ENCODE measurements around the gene CCDC171. TPM values are rescaled to one million over a fixed set of nuclear protein-coding genes. Genes with fewer than 3 reads are reported as not detected.
"Not testable (repeated sequence)": the region's sequence is repeated elsewhere in the genome, so short reads cannot be mapped to it uniquely, and the experiment has no call there.

CCDC171 gene
- total RNA-seq, 1 donor from 2014 or later, result 2.9 TPM

DNA sequence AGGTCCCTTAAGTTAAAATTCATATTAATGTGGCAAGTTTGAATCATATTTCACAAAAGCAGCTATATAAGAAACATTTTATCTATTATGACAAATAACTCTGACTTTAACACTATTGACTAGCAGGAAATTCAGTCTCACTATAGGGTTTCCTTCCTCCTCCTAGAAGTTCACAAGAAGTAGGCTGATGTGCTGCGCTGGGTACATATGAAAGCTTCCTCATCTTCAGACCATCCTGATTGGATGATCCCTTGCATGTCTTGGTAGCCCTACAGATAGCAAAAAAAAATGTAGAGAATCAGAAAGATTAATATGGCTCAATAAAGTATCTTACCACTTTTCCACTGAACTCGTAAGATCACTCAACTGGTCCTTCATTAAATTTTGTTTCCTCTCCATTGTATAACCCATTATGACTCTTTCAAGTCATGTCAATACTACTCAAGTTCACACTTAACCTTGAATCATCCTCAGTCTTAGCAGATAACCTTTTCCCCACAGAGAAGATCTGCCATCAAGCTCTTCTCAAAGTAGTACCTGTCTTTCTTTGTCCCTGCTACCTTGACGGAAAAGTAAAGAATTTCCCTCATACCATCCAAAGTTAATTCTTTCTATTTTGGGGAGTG lies 30.6 kb upstream of the CCDC171 start:
- DNase-seq (ENCODE audit: extremely low spot score in 2 of 2), result no peak
- intact Hi-C loops (cut with DNase I), result no loop called here
- no peak overlapping the region for H3K4me3 ChIP-seq
- no peaks in the 10 kb centered on the region for H3K27me3 ChIP-seq
- TF ChIP-seq POLR2AphosphoS5 (IDR thresholded peaks at IDR 0.05; ENCODE audit: insufficient read depth in 1 of 2, low read depth in 1 of 2) (no peak), POLR2A (IDR thresholded peaks at IDR 0.05) (no peak)
- TF ChIP-seq, protein P1, sequence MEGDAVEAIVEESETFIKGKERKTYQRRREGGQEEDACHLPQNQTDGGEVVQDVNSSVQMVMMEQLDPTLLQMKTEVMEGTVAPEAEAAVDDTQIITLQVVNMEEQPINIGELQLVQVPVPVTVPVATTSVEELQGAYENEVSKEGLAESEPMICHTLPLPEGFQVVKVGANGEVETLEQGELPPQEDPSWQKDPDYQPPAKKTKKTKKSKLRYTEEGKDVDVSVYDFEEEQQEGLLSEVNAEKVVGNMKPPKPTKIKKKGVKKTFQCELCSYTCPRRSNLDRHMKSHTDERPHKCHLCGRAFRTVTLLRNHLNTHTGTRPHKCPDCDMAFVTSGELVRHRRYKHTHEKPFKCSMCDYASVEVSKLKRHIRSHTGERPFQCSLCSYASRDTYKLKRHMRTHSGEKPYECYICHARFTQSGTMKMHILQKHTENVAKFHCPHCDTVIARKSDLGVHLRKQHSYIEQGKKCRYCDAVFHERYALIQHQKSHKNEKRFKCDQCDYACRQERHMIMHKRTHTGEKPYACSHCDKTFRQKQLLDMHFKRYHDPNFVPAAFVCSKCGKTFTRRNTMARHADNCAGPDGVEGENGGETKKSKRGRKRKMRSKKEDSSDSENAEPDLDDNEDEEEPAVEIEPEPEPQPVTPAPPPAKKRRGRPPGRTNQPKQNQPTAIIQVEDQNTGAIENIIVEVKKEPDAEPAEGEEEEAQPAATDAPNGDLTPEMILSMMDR (IDR thresholded peaks at IDR 0.05), result no peak
- H3K4me1 ChIP-seq, result no peaks in the 10 kb centered on the region
- H3K9me3 ChIP-seq, result no peaks in the 10 kb centered on the region
- H3K36me3 ChIP-seq, result no peaks in the 10 kb centered on the region
- H3K27ac ChIP-seq, result no peak overlapping the region

DNA sequence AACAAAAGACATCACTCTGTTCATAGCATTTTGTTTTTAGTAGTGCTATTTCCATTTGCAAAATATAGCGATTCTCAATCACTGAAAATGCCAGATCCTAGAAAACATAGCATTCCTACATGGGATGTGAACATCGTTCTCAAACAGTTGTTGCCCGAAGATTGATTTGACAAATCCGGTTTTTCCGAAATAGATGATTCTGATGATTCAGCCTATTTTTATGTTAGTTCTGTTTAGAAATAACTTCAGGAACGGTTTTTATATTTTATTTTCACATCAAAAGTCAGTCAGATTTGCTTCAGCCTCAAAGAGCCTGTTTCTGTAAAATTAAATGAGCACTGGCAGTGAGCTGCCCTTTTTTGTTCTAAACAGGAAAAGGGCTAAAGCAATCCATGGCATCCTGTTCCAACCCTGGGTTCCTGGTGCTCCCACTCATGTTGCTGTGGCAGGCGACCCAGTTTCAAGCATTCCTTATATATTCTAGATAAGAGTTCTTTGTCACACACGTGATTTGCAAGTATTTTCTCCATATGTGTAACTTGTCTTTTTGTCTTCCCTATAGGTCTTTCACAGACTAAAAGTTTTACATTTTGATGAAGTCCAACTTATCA lies 27.9 kb upstream of the CCDC171 start:
- no peaks in the 10 kb centered on the region for H3K27me3 ChIP-seq
- H3K9me3 ChIP-seq, result no peaks in the 10 kb centered on the region
- TF ChIP-seq POLR2A (IDR thresholded peaks at IDR 0.05) (no peak), POLR2AphosphoS5 (IDR thresholded peaks at IDR 0.05; ENCODE audit: insufficient read depth in 1 of 2, low read depth in 1 of 2) (no peak)
- TF ChIP-seq, protein P1 (IDR thresholded peaks at IDR 0.05), result no peak
- intact Hi-C loops (cut with DNase I), result no loop called here
- no peak overlapping the region for H3K27ac ChIP-seq
- no peak for DNase-seq (ENCODE audit: extremely low spot score in 2 of 2)
- no peaks in the 10 kb centered on the region for H3K4me1 ChIP-seq
- H3K36me3 ChIP-seq, result no peaks in the 10 kb centered on the region
- H3K4me3 ChIP-seq, result no peak overlapping the region

- Histone ChIP-seq H3K36me3 (no peaks in the 10 kb centered on the region), H3K9me3 (no peaks in the 10 kb centered on the region), H3K27me3 (no peaks in the 10 kb centered on the region), H3K4me3 (no peak overlapping the region), H3K4me1 (no peaks in the 10 kb centered on the region), H3K27ac (no peak overlapping the region)
- intact Hi-C loops (cut with DNase I), result no loop called here
- no peak for DNase-seq (ENCODE audit: extremely low spot score in 2 of 2)
- no peak for TF ChIP-seq POLR2A (IDR thresholded peaks at IDR 0.05)
- TF ChIP-seq, protein P1 (IDR thresholded peaks at IDR 0.05), result no peak
- TF ChIP-seq POLR2AphosphoS5 (IDR thresholded peaks at IDR 0.05; ENCODE audit: insufficient read depth in 1 of 2, low read depth in 1 of 2), result no peak
Measured at GRCh38 chr9:15525958-15526357, 26.9 kb upstream of the CCDC171 start.

DNA sequence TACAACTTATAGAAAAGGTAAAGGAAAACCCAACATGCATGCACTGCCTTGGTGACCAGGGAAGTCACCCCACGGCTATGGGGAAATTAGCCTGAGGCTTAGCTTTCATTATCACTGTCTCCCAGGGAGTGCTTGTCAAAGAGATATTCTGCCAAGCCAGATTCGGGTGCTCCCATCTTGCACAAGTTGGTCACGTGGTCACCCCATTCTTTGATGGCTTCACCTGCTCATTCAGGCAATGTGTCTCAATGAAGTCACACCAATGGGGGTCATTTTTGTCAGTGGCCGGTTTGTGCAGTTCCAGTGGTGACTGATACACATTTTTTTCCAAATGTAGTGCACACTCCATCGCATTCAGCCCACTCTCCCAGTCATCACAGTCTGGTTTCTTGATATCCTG lies 25.8 kb upstream of the CCDC171 start:
- H3K36me3 ChIP-seq; H3K4me1 ChIP-seq; DNase-seq (ENCODE audit: extremely low spot score in 2 of 2); intact Hi-C loops (cut with DNase I); H3K27me3 ChIP-seq; H3K9me3 ChIP-seq; H3K4me3 ChIP-seq; H3K27ac ChIP-seq: not testable (repeated sequence)

- H3K4me1 ChIP-seq, result no peaks in the 10 kb centered on the region
- no peak overlapping the region for H3K4me3 ChIP-seq
- intact Hi-C loops (cut with DNase I), result no loop called here
- no peaks in the 10 kb centered on the region for H3K27me3 ChIP-seq
- H3K27ac ChIP-seq, result no peak overlapping the region
- H3K9me3 ChIP-seq, result no peaks in the 10 kb centered on the region
- no peak for DNase-seq (ENCODE audit: extremely low spot score in 2 of 2)
- no peak for TF ChIP-seq POLR2AphosphoS5 (IDR thresholded peaks at IDR 0.05; ENCODE audit: insufficient read depth in 1 of 2, low read depth in 1 of 2)
- TF ChIP-seq POLR2A (IDR thresholded peaks at IDR 0.05), result no peak
- TF ChIP-seq, protein P1 (IDR thresholded peaks at IDR 0.05), result no peak
- H3K36me3 ChIP-seq, result no peaks in the 10 kb centered on the region
Measured at GRCh38 chr9:15529566-15530324, 23.1 kb upstream of the CCDC171 start.
